ENCODE results near the gene SCRT2. TPM values are rescaled to one million over a fixed set of nuclear protein-coding genes. Genes with fewer than 3 reads are reported as not detected.
A peak's percentile ranks its signal among the peaks of the same experiment; 100 is the strongest.

Gene SCRT2
- total RNA-seq, 1 experiment from 2014 or later, result 0.20 TPM

DNA sequence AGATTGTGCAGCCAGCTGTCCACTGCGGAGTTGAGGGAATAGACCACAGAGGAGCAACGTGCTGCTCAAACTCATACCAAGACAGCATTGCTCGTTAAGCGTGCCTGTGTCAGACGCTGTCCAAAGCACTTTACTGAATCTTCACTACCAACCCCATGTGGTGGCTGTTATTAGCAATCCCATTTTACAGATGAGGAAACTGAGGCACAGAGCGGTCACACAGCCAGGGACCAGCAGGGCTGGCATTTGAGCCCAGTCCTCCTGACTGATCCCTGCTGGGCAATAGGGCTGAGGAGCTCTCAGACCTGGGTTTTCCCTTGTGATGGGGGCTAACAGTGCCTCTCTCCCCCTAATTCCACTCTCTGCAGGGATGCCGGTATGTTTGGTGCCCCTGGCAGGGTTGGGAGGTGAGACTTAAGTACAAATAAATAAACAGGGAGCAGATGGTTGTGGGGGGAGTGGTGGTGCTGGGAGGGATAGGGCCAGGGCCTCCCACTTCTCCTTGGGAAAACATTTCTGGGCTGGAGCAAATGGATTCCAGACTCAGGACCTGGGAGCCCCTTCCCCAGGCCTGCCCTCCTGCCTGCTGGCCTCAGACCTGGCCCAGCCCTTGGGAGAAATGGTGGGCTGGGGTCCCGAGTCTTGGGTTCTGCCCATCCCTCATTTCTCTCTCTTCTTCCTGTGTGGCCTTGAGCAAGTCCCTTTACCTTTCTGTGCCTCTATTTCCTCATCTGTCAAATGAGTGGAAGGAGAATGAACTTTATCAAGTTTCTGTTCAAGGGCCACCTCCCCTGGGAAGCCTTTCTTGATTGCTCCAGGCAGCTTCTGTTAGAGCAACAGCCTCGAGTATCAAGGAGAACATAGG is 40.3 kb downstream of the SCRT2 start:
- Mint-ChIP-seq H3K4me3 (no peak overlapping the region), H3K27me3 (ENCODE audit: low read depth) (no peaks in the 10 kb centered on the region; the same call in 1 of the 2 replicates), H3K27ac (no peak overlapping the region), H3K9me3 (no peaks in the 10 kb centered on the region), H3K4me1 (peaks cover 6% of the 10 kb centered on the region; the same call in 1 of the 2 replicates), H3K36me3 (no peaks in the 10 kb centered on the region)
- ChIA-PET POLR2A (no interaction called here), CTCF (interaction anchor here (0.8 to 2.2 kb wide), 3 partner anchors 10 to 58 kb away, joined by 3 to 10 read pairs (median 3); no protein-coding TSS in a partner anchor)
- ATAC-seq (no peak), DNase-seq (ENCODE audit: low spot score) (no peak)
- TF ChIP-seq, protein P1, sequence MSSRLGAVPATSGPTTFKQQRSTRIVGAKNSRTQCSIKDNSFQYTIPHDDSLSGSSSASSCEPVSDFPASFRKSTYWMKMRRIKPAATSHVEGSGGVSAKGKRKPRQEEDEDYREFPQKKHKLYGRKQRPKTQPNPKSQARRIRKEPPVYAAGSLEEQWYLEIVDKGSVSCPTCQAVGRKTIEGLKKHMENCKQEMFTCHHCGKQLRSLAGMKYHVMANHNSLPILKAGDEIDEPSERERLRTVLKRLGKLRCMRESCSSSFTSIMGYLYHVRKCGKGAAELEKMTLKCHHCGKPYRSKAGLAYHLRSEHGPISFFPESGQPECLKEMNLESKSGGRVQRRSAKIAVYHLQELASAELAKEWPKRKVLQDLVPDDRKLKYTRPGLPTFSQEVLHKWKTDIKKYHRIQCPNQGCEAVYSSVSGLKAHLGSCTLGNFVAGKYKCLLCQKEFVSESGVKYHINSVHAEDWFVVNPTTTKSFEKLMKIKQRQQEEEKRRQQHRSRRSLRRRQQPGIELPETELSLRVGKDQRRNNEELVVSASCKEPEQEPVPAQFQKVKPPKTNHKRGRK (CRISPR knock-in tag; IDR thresholded peaks at IDR 0.05; ENCODE audit: borderline replicate concordance), result no peak

- H3K9me3 Mint-ChIP-seq, result no peaks in the 10 kb centered on the region
- TF ChIP-seq E2F1 (CRISPR knock-in tag; IDR thresholded peaks at IDR 0.05) (no peak), NR1H2 (CRISPR knock-in tag; IDR thresholded peaks at IDR 0.05) (no peak), E2F5 (CRISPR knock-in tag; IDR thresholded peaks at IDR 0.05) (no peak), NFATC4 (CRISPR knock-in tag; IDR thresholded peaks at IDR 0.05) (no peak), ZNF219 (CRISPR knock-in tag; IDR thresholded peaks at IDR 0.05; ENCODE audit: borderline replicate concordance) (no peak), NR3C1 (CRISPR knock-in tag; conservative IDR thresholded peaks at IDR 0.05; ENCODE audit: low read depth) (no peak), NFYB (CRISPR knock-in tag; conservative IDR thresholded peaks at IDR 0.05; ENCODE audit: low read depth) (no peak), JUN (CRISPR knock-in tag; IDR thresholded peaks at IDR 0.05) (no peak), HMGA2 (CRISPR knock-in tag; IDR thresholded peaks at IDR 0.05) (no peak), CBFB (CRISPR knock-in tag; IDR thresholded peaks at IDR 0.05; ENCODE audit: low read depth) (no peak)
- H3K27ac Mint-ChIP-seq, result no peak overlapping the region
- H3K4me1 Mint-ChIP-seq, result peaks cover 6% of the 10 kb centered on the region; the same call in 1 of the 2 replicates
- DNase-seq (ENCODE audit: low spot score), result no peak
- H3K36me3 Mint-ChIP-seq, result no peaks in the 10 kb centered on the region
- CTCF ChIA-PET, result interaction anchor here (1.0 to 2.2 kb wide), 3 partner anchors 11 to 104 kb away, joined by 3 to 10 read pairs (median 5); no protein-coding TSS in a partner anchor
- no peaks in the 10 kb centered on the region; the same call in none of the 2 replicates for H3K27me3 Mint-ChIP-seq (ENCODE audit: low read depth)
- ATAC-seq, result peak; percentile 30
- no peak overlapping the region for H3K4me3 Mint-ChIP-seq
- POLR2A ChIA-PET, result no interaction called here
Observed at GRCh38 chr20:634148-634925, 41.3 kb downstream of the SCRT2 start.

DNA sequence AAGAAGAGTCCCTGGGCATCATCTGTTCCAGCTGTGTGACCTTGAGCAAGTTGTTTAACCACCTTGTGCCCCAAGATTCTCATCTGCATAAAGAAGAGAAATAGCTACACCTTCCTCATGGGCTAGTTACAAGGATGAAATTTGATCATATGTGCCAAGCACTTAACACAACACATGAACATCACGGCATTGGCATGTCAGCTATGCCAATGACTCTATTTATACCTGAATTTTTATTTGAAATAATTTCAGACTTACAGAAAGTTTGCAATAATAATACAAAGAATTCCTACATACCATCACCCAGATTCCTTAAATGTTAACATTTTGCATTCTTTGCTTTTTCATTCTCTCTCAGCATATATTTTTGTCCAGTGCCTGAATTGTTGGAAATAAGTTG is 44.5 kb downstream of the SCRT2 start:
- ATAC-seq, result no peak
- no peaks in the 10 kb centered on the region for H3K36me3 Mint-ChIP-seq
- no peaks in the 10 kb centered on the region for H3K9me3 Mint-ChIP-seq
- CTCF ChIA-PET, result interaction anchor here (1.4 to 2.0 kb wide), 2 partner anchors 14 to 54 kb away, joined by 9 to 18 read pairs; no protein-coding TSS in a partner anchor
- POLR2A ChIA-PET, result no interaction called here
- DNase-seq (ENCODE audit: low spot score), result no peak
- no peak overlapping the region for H3K4me3 Mint-ChIP-seq
- H3K27ac Mint-ChIP-seq, result no peak overlapping the region
- no peaks in the 10 kb centered on the region; the same call in none of the 2 replicates for H3K27me3 Mint-ChIP-seq (ENCODE audit: low read depth)
- no peak for TF ChIP-seq ELF4 (CRISPR knock-in tag; IDR thresholded peaks at IDR 0.05; ENCODE audit: low read depth)
- no peak for TF ChIP-seq ZNF396 (CRISPR knock-in tag; IDR thresholded peaks at IDR 0.05; ENCODE audit: borderline replicate concordance)
- no peak for TF ChIP-seq FOXK1 (CRISPR knock-in tag; IDR thresholded peaks at IDR 0.05)
- TF ChIP-seq SMAD3 (CRISPR knock-in tag; IDR thresholded peaks at IDR 0.05; ENCODE audit: borderline replicate concordance), result no peak
- TF ChIP-seq, protein P1 (CRISPR knock-in tag; IDR thresholded peaks at IDR 0.05; ENCODE audit: borderline replicate concordance), result no peak
- no peak for TF ChIP-seq RORB (CRISPR knock-in tag; IDR thresholded peaks at IDR 0.05)
- no peak for TF ChIP-seq USF1 (CRISPR knock-in tag; IDR thresholded peaks at IDR 0.05)
- TF ChIP-seq ZNF317 (CRISPR knock-in tag; IDR thresholded peaks at IDR 0.05; ENCODE audit: borderline replicate concordance, low read depth), result no peak
- TF ChIP-seq SOX15 (CRISPR knock-in tag; IDR thresholded peaks at IDR 0.05), result no peak
- H3K4me1 Mint-ChIP-seq, result peaks cover 6% of the 10 kb centered on the region; the same call in 1 of the 2 replicates
